Measurements from ENCODE around the gene LEFTY1.
"Not testable (repeated sequence)": the region's sequence is repeated elsewhere in the genome, so short reads cannot be mapped to it uniquely, and the experiment has no call there.

Gene LEFTY1

GRCh38 chr1:225842074-225842473 is 46.9 kb downstream of the LEFTY1 start:
- Histone ChIP-seq H3K27me3 (replicated peaks; ENCODE audit: control insufficient read depth, insufficient read depth, low read length) (no peaks in the 10 kb centered on the region), H3K4me1 (ENCODE audit: control insufficient read depth, insufficient read depth, low read length) (peaks cover 15% of the 10 kb centered on the region), H3K9me3 (ENCODE audit: control insufficient read depth, low read length) (no peaks in the 10 kb centered on the region), H3K36me3 (ENCODE audit: control insufficient read depth, insufficient read depth, low read length, severe bottlenecking) (peaks cover 85% of the 10 kb centered on the region), H3K4me3 (ENCODE audit: low read length) (no peak overlapping the region), H3K9ac (ENCODE audit: low read length) (peak overlapping the region; percentile 49)
- DNase-seq (ENCODE audit: low read depth): no peak

DNA sequence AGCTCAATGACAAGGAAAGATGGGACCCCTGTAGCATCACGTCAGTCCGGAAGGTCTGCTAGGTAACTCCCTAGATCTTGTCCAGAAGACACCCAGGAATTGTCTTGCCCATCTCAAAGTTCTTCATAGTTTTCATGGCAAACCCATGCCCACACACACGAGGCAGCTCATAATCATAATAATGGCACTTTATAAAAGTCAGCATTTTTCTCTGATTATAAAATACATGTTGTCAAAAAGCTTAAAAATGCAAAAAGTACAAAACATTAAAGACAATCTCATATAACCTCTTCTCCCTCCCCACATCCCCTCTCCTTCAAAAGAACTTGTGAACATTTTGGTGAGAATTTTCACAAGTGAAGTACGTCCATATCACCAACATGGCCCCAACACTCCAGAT is 48.2 kb downstream of the LEFTY1 start:
- H3K36me3 ChIP-seq (ENCODE audit: control insufficient read depth, insufficient read depth, low read length, severe bottlenecking): peaks cover 80% of the 10 kb centered on the region
- peaks cover 23% of the 10 kb centered on the region for H3K4me1 ChIP-seq (ENCODE audit: control insufficient read depth, insufficient read depth, low read length)
- no peaks in the 10 kb centered on the region for H3K27me3 ChIP-seq (replicated peaks; ENCODE audit: control insufficient read depth, insufficient read depth, low read length)
- H3K9ac ChIP-seq (ENCODE audit: low read length): no peak overlapping the region
- no peaks in the 10 kb centered on the region for H3K9me3 ChIP-seq (ENCODE audit: control insufficient read depth, low read length)
- no peak for DNase-seq (ENCODE audit: low read depth)
- no peak overlapping the region for H3K4me3 ChIP-seq (ENCODE audit: low read length)

DNA sequence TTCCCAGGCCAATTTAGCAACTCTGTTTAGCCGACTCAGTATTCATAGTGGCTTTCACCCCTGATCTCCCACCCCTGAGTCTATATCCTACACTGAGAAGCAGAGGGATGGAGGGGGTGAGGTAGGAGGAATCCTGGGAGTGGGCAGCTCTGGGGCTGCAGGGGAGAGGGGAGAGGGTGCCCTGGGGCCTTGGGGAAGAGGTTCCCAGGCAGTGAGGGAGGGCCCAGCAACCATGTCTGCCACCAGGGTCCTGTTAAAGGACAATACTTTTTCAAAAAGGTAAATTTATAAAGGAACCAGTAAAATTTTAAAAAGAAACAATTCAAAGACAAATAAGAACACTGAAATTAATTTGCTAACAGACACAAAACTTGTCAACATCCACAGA is 48.7 kb downstream of the LEFTY1 start:
- Histone ChIP-seq H3K4me3 (ENCODE audit: low read length) (no peak overlapping the region), H3K4me1 (ENCODE audit: control insufficient read depth, insufficient read depth, low read length) (peaks cover 23% of the 10 kb centered on the region), H3K36me3 (ENCODE audit: control insufficient read depth, insufficient read depth, low read length, severe bottlenecking) (peaks cover 80% of the 10 kb centered on the region), H3K9me3 (ENCODE audit: control insufficient read depth, low read length) (no peaks in the 10 kb centered on the region), H3K27me3 (replicated peaks; ENCODE audit: control insufficient read depth, insufficient read depth, low read length) (no peaks in the 10 kb centered on the region), H3K9ac (ENCODE audit: low read length) (no peak overlapping the region)
- no peak for DNase-seq (ENCODE audit: low read depth)

- H3K27me3 ChIP-seq (replicated peaks; ENCODE audit: control insufficient read depth, insufficient read depth, low read length): no peaks in the 10 kb centered on the region
- peaks cover 26% of the 10 kb centered on the region for H3K4me1 ChIP-seq (ENCODE audit: control insufficient read depth, insufficient read depth, low read length)
- no peak overlapping the region for H3K4me3 ChIP-seq (ENCODE audit: low read length)
- H3K36me3 ChIP-seq (ENCODE audit: control insufficient read depth, insufficient read depth, low read length, severe bottlenecking): peaks cover 68% of the 10 kb centered on the region
- no peak for DNase-seq (ENCODE audit: low read depth)
- no peak overlapping the region for H3K9ac ChIP-seq (ENCODE audit: low read length)
- no peaks in the 10 kb centered on the region for H3K9me3 ChIP-seq (ENCODE audit: control insufficient read depth, low read length)
Measured at GRCh38 chr1:225838793-225839192, 50.2 kb downstream of the LEFTY1 start.

DNA sequence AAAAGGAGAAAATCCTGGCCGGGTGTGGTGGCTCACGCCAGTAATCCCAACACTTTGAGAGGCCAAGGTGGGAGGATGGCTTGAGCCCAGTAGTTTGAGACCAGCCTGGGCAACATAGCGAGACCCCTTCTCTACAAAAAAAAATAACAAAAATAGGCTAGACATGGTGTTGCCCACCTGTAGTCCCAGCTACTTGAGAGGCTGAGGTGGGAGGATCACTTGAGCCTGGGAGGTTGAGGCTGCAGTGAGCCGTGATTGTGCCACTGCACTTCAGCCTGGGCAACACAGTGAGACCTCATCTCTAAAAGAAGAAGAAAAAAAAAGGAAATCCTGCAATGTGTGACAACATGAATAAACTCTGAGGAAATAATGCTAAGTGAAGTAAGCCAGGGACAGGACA is 52.6 kb downstream of the LEFTY1 start:
- H3K4me1 ChIP-seq (ENCODE audit: control insufficient read depth, insufficient read depth, low read length): peaks cover 18% of the 10 kb centered on the region
- H3K36me3 ChIP-seq (ENCODE audit: control insufficient read depth, insufficient read depth, low read length, severe bottlenecking): peaks cover 67% of the 10 kb centered on the region
- not testable (repeated sequence) for H3K27me3 ChIP-seq (replicated peaks; ENCODE audit: control insufficient read depth, insufficient read depth, low read length); H3K4me3 ChIP-seq (ENCODE audit: low read length); H3K9me3 ChIP-seq (ENCODE audit: control insufficient read depth, low read length); DNase-seq (ENCODE audit: low read depth)
- peak overlapping the region; percentile 41 for H3K9ac ChIP-seq (ENCODE audit: low read length)

All from adipocyte (in vitro differentiated cells).